NCI-H1694 treated with DMSO at 0.1 percent for 48 hours (cell line): ENCODE data around the gene EBNA1BP2.
"Not testable (repeated sequence)": the region's sequence is repeated elsewhere in the genome, so short reads cannot be mapped to it uniquely, and the experiment has no call there.

Experiments
- DNase-seq: peaks from one replicate; lab custom pipeline; 2025; lab: John Stamatoyannopoulos, UW

The EBNA1BP2 gene

DNA sequence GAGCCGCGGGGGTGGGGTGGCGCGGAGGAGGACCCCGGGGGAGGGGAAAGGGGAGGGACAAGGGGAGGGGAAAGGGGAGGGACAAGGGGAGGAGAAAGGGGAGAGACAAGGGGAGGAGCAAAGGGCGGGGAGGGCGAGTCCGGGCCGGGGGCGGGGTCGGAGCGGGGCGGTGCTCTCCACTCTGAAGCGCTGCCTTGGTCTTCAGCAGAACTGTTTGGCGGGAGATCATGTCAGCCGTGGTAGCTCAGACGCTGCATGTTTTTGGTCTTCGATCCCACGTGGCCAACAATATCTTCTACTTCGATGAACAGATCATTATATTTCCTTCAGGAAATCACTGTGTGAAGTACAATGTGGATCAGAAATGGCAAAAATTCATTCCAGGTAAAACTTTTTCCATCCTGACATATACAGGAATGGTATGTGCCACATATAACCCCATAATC lies 460 bp upstream of the EBNA1BP2 start:
- DNase-seq: peak; percentile 78

GRCh38 chr1:43171312-43171875 lies 696 bp downstream of the EBNA1BP2 start:
- DNase-seq: no peak

DNA sequence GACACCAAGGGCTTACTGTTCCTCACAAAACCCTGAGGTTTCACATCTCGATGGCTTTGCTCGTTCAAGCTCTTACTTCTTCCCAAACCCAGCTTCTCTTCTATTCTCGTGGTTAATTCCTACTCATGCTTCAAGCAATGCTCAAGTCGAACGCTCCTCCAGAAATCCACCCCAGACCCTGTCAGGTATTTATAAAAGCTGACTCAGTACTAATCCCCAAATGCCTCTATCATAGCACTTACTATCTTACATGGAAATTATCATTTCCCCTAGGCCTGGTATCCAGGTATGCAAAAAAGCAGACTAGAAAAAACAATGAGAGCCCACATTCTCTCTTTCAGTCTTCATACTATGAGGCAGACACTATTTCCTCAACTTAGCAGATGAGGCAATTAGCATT lies 6.3 kb downstream of the EBNA1BP2 start:
- no peak for DNase-seq

- DNase-seq: no peak
Observed at GRCh38 chr1:43165162-43165561, 6.9 kb downstream of the EBNA1BP2 start.

DNA sequence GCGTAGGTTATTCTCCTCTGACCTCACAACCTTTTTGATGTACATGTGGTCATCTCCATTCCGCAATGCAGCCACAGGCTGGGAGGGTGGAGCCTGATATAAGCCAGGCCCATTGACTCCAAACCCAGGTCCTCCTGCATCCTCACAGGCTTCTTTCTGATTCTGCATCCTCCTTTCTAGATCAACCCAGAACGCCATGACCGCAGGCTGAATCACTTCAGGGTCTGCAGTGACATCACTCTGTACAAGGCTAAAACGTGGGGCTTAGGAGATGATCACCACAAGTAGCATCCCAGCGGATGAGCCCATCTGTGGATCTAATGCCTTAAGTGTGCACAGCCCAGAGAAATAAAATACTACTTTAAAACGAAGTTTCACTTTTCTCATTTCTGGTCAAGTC lies 16.1 kb downstream of the EBNA1BP2 start:
- no peak for DNase-seq

DNA sequence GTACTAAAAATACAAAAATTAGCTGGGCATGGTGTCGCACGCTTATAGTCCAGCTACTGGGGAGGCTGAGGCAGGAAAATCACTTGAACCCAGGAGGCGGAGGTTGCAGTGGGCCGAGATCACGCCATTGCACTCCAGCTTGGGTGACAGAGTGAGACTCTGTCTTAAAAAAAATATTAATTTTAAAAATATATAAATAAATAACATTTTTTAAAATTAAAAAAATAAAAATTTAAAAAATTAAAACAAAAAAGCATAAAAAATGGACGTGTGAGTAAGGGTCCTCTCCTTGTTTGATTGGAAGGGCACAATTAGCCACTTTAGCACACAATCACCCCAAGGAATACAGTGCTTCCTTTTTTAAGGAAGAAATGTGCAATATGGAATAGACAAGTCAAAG lies 18.6 kb downstream of the EBNA1BP2 start:
- DNase-seq: no peak

GRCh38 chr1:43152866-43153265 lies 19.2 kb downstream of the EBNA1BP2 start:
- DNase-seq: no peak

DNA sequence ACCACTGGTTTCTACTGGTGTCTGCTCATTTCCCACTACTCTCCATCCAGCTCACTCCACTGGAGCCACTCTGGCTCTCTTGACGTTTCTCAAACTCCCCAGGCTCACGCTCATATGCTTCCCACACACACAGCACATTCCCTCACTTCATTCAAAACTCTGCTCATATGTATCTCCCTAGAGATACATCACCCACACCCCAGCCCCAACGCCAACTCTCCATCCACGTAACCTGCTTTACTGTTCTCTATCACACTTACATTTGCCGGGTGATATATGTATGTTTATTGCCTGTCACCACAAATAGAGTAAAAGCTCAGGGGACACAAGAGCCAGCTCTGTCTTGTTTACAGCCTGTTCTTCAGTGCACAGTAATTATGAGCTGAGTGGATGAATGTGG lies 22.2 kb downstream of the EBNA1BP2 start:
- DNase-seq: no peak

DNA sequence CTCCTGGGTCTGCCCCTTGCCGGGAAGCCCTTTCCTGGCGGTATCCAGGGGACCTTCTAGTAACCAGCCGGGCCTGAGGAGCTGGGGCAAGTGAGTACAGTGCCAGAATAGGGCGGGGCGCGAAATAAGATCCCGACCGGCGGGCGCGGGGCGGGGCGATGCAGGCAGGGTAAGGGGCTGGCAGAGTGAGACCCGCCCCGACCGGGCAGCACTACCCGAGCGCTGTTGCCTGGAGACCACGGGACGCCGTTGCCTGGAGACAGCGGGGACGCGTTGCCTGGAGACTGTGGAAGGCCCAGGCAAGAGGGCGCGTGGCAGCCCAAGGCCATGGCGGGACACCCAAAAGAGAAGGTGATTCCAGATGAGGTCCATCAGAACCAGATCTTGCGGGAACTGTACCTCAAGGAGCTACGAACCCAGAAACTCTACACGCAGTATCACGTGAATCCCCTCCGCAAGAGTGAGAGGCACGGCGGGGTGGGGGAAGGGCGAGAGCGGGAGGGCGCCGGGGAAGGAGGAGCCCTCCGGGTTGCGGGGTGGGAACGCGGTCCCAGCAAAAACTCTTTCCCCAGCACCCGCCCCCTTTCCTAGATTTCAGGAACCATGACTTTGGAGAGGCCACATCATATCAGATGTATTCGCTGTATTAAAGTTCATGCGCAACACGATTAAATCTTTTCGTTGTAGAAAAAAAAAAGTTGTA lies 24.3 kb downstream of the EBNA1BP2 start:
- DNase-seq: peak; percentile 71

- no peak for DNase-seq
Observed at GRCh38 chr1:43144237-43144636, 27.9 kb downstream of the EBNA1BP2 start.

DNA sequence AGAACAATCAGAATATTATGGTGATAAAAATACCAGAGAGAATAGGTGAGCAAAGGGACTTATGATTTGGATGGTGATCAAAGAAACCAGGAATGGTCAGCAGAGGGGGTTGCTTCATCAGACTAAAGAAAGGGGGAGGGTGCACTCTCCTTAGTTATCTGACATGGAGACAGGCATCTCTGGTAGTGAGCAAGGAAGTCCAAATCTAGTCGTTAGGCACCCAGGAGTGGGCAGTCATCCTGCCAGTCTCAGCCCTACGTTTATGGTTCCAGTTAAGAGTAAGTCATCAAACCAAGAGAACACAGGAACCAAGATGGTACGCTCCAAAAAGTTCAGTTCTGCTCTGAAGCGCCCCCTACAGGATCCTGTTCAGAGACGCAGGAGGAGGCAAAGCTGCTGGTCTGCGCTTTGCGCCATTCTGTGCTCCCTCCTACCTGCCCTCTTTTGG lies 28.6 kb downstream of the EBNA1BP2 start:
- DNase-seq: no peak

DNA sequence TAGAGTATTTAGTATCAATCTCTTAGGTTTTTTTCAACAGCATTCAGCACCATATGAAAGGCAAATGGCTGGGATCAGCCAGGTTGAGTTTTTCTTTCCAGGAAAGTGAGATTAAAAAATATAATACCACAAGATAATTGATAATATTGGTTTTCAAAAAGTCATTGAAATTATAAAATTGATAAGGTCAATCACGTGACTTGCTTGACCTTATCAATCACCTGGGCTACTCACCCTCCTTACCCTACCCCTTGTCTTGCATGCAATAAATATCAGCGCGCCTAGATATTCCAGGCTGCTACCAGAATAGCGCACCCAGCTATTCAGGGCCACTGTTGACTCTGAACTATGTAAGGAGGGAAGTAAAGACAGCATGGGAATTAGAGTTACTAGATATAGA lies 31.5 kb downstream of the EBNA1BP2 start:
- DNase-seq: no peak

GRCh38 chr1:43140010-43140409 lies 32.1 kb downstream of the EBNA1BP2 start:
- no peak for DNase-seq

GRCh38 chr1:43139295-43139694 lies 32.8 kb downstream of the EBNA1BP2 start:
- DNase-seq: not testable (repeated sequence)

- no peak for DNase-seq
Observed at GRCh38 chr1:43137445-43138052, 34.5 kb downstream of the EBNA1BP2 start.

GRCh38 chr1:43135857-43136781 lies 36.0 kb downstream of the EBNA1BP2 start:
- no peak for DNase-seq

- no peak for DNase-seq
Observed at GRCh38 chr1:43134640-43135039, 37.5 kb downstream of the EBNA1BP2 start.

- DNase-seq: no peak
Observed at GRCh38 chr1:43134068-43134467, 38.0 kb downstream of the EBNA1BP2 start.

DNA sequence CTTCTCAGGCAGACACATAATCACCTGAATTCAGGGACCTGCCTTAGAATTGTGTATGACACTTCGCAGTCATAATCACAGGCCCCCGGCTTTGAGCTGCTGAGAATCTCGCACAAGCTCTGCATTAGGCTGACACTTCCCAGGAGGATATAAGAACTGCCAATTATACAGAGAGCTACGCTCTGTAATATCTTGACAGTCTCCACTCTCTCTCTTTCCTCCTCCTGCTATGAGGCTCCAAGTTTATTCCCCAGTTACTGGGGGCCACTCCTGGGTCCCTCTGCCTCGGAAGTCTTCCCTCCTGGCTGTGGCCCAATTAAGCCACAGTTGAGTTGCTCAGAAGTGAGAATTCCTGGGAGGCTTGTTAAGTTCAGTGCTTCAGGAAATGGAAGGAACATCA lies 42.7 kb downstream of the EBNA1BP2 start:
- no peak for DNase-seq

GRCh38 chr1:43128816-43129215 lies 43.3 kb downstream of the EBNA1BP2 start:
- no peak for DNase-seq

- DNase-seq: no peak
Observed at GRCh38 chr1:43123031-43123430, 49.1 kb downstream of the EBNA1BP2 start.

- DNase-seq: no peak
Observed at GRCh38 chr1:43121256-43121900, 50.7 kb downstream of the EBNA1BP2 start.
